A549 (cell line): Measurements from ENCODE around the gene TES.

Source experiments
- CTCF ChIP-seq: fragments of >200 bp; sonication (Bioruptor Twin); formaldehyde crosslinking; IDR thresholded peaks from 3 replicates; pipeline ENCODE4 v1.5.1; 2016
- ESRRA ChIP-seq: fragments of 150-350 bp; IDR thresholded peaks from 2 replicates; pipeline ENCODE4 v1.6.1; 2014; ENCODE audit warnings: mild to moderate bottlenecking, low read length, borderline replicate concordance
- JUNB ChIP-seq: fragments of >200 bp; sonication (Bioruptor Twin); formaldehyde crosslinking; IDR thresholded peaks from 2 replicates; pipeline ENCODE4 v1.6.1; 2016
- KDM5A ChIP-seq: fragments of 200-600 bp; sonication (generic); IDR thresholded peaks from 2 replicates; pipeline ENCODE4 v1.6.1; 2016; ENCODE audit warnings: antibody characterized with exemption, mild to moderate bottlenecking
- MYC ChIP-seq: IDR thresholded peaks from 2 replicates; pipeline ENCODE4 v1.6.1; 2012; ENCODE audit warnings: mild to moderate bottlenecking, inconsistent platforms, low read length, improper control_type of control experiment, borderline replicate concordance
- POLR2A ChIP-seq: IDR thresholded peaks from 2 replicates; pipeline ENCODE4 v1.6.1; 2012; ENCODE audit warnings: mild to moderate bottlenecking, low read length
- RAD21 ChIP-seq, 2 experiments: fragments of >200 bp in 1 of 2; sonication (Bioruptor Twin) in 1 of 2; formaldehyde crosslinking in 1 of 2; IDR thresholded peaks in 1 of 2; conservative IDR thresholded peaks in 1 of 2; 2 replicates in 1 of 2; 3 replicates in 1 of 2; pipeline ENCODE4 v1.6.1; 2012 to 2018; ENCODE audit warnings: inconsistent platforms in 1 of 2
- RCOR1 ChIP-seq: fragments of 150-350 bp; IDR thresholded peaks from 2 replicates; pipeline ENCODE4 v1.6.1; 2014; ENCODE audit warnings: antibody characterized with exemption, low read length, low read depth

DNA sequence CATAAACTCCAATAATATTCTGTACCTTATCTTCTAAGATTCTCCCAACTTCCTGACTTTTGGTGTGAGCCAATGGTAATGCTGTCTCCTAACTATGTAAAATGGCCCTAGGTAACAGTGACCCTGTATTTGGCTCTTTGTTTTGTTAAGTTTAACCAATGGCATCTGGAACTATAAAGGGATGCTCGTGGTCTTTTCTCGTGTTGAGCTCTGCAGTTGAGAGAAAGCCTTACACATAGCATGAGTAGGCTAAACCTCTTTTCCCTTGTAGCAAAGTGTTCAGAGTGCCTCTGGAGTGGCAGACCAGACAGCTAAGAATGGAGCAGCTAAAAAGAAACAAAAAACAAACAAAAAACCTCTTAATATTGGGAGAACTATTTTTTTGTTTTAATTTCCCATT, 5.2 kb downstream of the TES start:
- TF ChIP-seq CTCF (no peak), JUNB (no peak), POLR2A (no peak), ESRRA (no peak), RCOR1 (no peak), RAD21 (conservative IDR thresholded peaks at IDR 0.05 in 1 of 2, IDR thresholded peaks at IDR 0.05 in 1 of 2) (no peak), MYC (no peak), KDM5A (no peak)
